H1 (cell line): Measurements from ENCODE around the gene ISLR2.

Experiments used
- BRCA1 ChIP-seq: IDR thresholded peaks from 2 replicates; pipeline ENCODE4 v1.6.1; 2012; ENCODE audit warnings: low read depth, low read length, improper control_type of control experiment
- CBX5 ChIP-seq: fragments of 300-800, 300-1000 bp; sonication (generic); IDR thresholded peaks from 2 replicates; pipeline ENCODE4 v1.7.1; 2016; ENCODE audit warnings: antibody characterized with exemption, low read length, low read depth
- CEBPB ChIP-seq: IDR thresholded peaks from 2 replicates; pipeline ENCODE4 v1.6.1; 2012; ENCODE audit warnings: low read depth, low read length
- EZH2 ChIP-seq: fragments of 200-600 bp; sonication (generic); IDR thresholded peaks from 2 replicates; pipeline ENCODE4 v1.7.1; 2012; ENCODE audit warnings: low read depth, mild to moderate bottlenecking, moderate library complexity, low read length, inconsistent platforms; ENCODE audit not compliant: severe bottlenecking
- JUN ChIP-seq: IDR thresholded peaks from 2 replicates; pipeline ENCODE4 v1.6.1; 2011; ENCODE audit warnings: low read depth, mild to moderate bottlenecking, improper control_type of control experiment, low read length
- NRF1 ChIP-seq: IDR thresholded peaks from 2 replicates; pipeline ENCODE4 v1.6.1; 2011; ENCODE audit warnings: mild to moderate bottlenecking, low read depth, low read length, improper control_type of control experiment
- POLR2A ChIP-seq, 2 experiments: IDR thresholded peaks; 1 replicate in 1 of 2; 2 replicates in 1 of 2; pipeline ENCODE4 v1.6.1; 2011; ENCODE audit warnings: low read depth in 2 of 2, low read length in 2 of 2, mild to moderate bottlenecking in 2 of 2; ENCODE audit errors: control extremely low read depth in 1 of 2
- POLR2AphosphoS5 ChIP-seq: IDR thresholded peaks from 2 replicates; pipeline ENCODE4 v1.6.1; 2011; ENCODE audit warnings: low read depth, low read length
- RFX5 ChIP-seq: IDR thresholded peaks from 2 replicates; pipeline ENCODE4 v1.6.1; 2011; ENCODE audit warnings: low read depth, low read length, improper control_type of control experiment, borderline replicate concordance
- SUZ12 ChIP-seq: fragments of 200-600 bp; sonication (generic); IDR thresholded peaks from 2 replicates; pipeline ENCODE4 v1.6.1; 2012; ENCODE audit warnings: mild to moderate bottlenecking, inconsistent platforms, low read length, moderate library complexity, mixed read lengths
- YY1 ChIP-seq: IDR thresholded peaks from 2 replicates; pipeline ENCODE4 v1.6.1; 2011; ENCODE audit warnings: low read depth, mild to moderate bottlenecking, low read length
- TF ChIP-seq, protein P1 (sequence below), 3 experiments: IDR thresholded peaks; 1 replicate in 2 of 3; 2 replicates in 1 of 3; pipeline versions ENCODE4 v1.5.1 to v1.6.1; 2011; ENCODE audit warnings: low read length in 3 of 3, mild to moderate bottlenecking in 3 of 3, inconsistent platforms in 2 of 3, low read depth in 1 of 3, moderate library complexity in 1 of 3; ENCODE audit not compliant: insufficient read depth in 1 of 3; ENCODE audit errors: control extremely low read depth in 1 of 3
- TF ChIP-seq, protein P2 (sequence below): IDR thresholded peaks from 2 replicates; pipeline ENCODE4 v1.6.1; 2012; ENCODE audit warnings: low read length, inconsistent platforms
- TF ChIP-seq, protein P3 (sequence below): IDR thresholded peaks from 2 replicates; pipeline ENCODE4 v1.6.1; 2012; ENCODE audit warnings: inconsistent platforms

DNA sequence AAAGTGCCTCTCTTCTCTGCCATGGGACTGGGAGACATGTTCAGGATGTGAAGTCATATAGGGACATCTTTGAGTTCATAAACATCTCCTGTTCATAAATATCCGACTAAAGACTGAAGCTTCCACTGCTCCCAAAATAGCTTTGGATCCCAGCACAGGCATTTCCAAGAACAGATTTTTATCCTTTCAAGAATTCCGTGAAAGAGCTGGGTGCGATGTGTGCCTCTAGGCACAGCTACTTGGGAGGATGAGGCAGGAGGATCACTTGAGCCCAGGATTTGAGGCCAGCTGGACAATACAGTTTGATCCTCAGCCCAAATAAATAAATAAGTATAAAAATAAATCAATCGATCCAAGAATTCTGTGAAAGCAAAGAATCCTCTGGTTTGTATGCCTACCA, 6.7 kb upstream of the ISLR2 start:
- TF ChIP-seq YY1 (no peak), POLR2AphosphoS5 (no peak), CEBPB (no peak), POLR2A (IDR thresholded peaks at IDR 0.05; ENCODE audit: control extremely low read depth in 1 of 2, low read depth in 2 of 2, low read length in 2 of 2) (no peak), NRF1 (no peak), RFX5 (no peak), JUN (no peak), BRCA1 (no peak), EZH2 (no peak), SUZ12 (no peak), CBX5 (no peak)
- TF ChIP-seq, protein P1, sequence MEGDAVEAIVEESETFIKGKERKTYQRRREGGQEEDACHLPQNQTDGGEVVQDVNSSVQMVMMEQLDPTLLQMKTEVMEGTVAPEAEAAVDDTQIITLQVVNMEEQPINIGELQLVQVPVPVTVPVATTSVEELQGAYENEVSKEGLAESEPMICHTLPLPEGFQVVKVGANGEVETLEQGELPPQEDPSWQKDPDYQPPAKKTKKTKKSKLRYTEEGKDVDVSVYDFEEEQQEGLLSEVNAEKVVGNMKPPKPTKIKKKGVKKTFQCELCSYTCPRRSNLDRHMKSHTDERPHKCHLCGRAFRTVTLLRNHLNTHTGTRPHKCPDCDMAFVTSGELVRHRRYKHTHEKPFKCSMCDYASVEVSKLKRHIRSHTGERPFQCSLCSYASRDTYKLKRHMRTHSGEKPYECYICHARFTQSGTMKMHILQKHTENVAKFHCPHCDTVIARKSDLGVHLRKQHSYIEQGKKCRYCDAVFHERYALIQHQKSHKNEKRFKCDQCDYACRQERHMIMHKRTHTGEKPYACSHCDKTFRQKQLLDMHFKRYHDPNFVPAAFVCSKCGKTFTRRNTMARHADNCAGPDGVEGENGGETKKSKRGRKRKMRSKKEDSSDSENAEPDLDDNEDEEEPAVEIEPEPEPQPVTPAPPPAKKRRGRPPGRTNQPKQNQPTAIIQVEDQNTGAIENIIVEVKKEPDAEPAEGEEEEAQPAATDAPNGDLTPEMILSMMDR (IDR thresholded peaks at IDR 0.05; ENCODE audit: control extremely low read depth in 1 of 3, insufficient read depth in 1 of 3, low read depth in 1 of 3, low read length in 3 of 3) = no peak
- TF ChIP-seq, protein P2, sequence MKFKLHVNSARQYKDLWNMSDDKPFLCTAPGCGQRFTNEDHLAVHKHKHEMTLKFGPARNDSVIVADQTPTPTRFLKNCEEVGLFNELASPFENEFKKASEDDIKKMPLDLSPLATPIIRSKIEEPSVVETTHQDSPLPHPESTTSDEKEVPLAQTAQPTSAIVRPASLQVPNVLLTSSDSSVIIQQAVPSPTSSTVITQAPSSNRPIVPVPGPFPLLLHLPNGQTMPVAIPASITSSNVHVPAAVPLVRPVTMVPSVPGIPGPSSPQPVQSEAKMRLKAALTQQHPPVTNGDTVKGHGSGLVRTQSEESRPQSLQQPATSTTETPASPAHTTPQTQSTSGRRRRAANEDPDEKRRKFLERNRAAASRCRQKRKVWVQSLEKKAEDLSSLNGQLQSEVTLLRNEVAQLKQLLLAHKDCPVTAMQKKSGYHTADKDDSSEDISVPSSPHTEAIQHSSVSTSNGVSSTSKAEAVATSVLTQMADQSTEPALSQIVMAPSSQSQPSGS = no peak
- TF ChIP-seq, protein P3, sequence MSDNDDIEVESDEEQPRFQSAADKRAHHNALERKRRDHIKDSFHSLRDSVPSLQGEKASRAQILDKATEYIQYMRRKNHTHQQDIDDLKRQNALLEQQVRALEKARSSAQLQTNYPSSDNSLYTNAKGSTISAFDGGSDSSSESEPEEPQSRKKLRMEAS = no peak
